GM18499 (cell line): Measurements from ENCODE around the gene PLA2G2A.

Source experiments
- ATAC-seq: cut with Tn5 transposase; IDR thresholded peaks from one replicate; pipeline ENCODE4 v1.9.1; 2021; ENCODE audit warnings: moderate number of reproducible peaks; ENCODE audit not compliant: insufficient read depth, unreplicated experiment

PLA2G2A gene

GRCh38 chr1:19974822-19975416 lies 4.5 kb downstream of the PLA2G2A start:
- no peak for ATAC-seq

- no peak for ATAC-seq
Observed at GRCh38 chr1:19973616-19974015, 5.8 kb downstream of the PLA2G2A start.

GRCh38 chr1:19971664-19972063 lies 7.8 kb downstream of the PLA2G2A start:
- ATAC-seq = no peak

GRCh38 chr1:19969898-19970660 lies 9.3 kb downstream of the PLA2G2A start:
- no peak for ATAC-seq

- no peak for ATAC-seq
Observed at GRCh38 chr1:19967808-19968207, 11.6 kb downstream of the PLA2G2A start.

GRCh38 chr1:19964542-19964941 lies 14.9 kb downstream of the PLA2G2A start:
- ATAC-seq = no peak

GRCh38 chr1:19963636-19964035 lies 15.8 kb downstream of the PLA2G2A start:
- no peak for ATAC-seq

GRCh38 chr1:19960591-19960990 lies 18.8 kb downstream of the PLA2G2A start:
- no peak for ATAC-seq

- ATAC-seq = no peak
Observed at GRCh38 chr1:19957779-19958178, 21.6 kb downstream of the PLA2G2A start.

GRCh38 chr1:19955534-19956170 lies 23.8 kb downstream of the PLA2G2A start:
- no peak for ATAC-seq

- ATAC-seq = no peak
Observed at GRCh38 chr1:19954059-19954458, 25.4 kb downstream of the PLA2G2A start.

GRCh38 chr1:19949016-19949415 lies 30.4 kb downstream of the PLA2G2A start:
- ATAC-seq = no peak

GRCh38 chr1:19946971-19947370 lies 32.4 kb downstream of the PLA2G2A start:
- no peak for ATAC-seq

- no peak for ATAC-seq
Observed at GRCh38 chr1:19946331-19946751, 33.1 kb downstream of the PLA2G2A start.

- no peak for ATAC-seq
Observed at GRCh38 chr1:19945914-19946313, 33.5 kb downstream of the PLA2G2A start.

- ATAC-seq = no peak
Observed at GRCh38 chr1:19942657-19943056, 36.8 kb downstream of the PLA2G2A start.

GRCh38 chr1:19942088-19942487 lies 37.3 kb downstream of the PLA2G2A start:
- no peak for ATAC-seq

GRCh38 chr1:19941206-19941568 lies 38.2 kb downstream of the PLA2G2A start:
- ATAC-seq = no peak

- ATAC-seq = no peak
Observed at GRCh38 chr1:19940486-19941205, 38.8 kb downstream of the PLA2G2A start.

GRCh38 chr1:19938472-19938871 lies 40.9 kb downstream of the PLA2G2A start:
- ATAC-seq = no peak
